NCI-H82 treated with DMSO at 0.1 percent for 48 hours (cell line): ENCODE data around the gene ACTR1A.
A peak's percentile ranks its signal among the peaks of the same experiment; 100 is the strongest.

Experiments used
- DNase-seq: peaks from one replicate; lab custom pipeline; 2025; ENCODE audit not compliant: unreplicated experiment; lab: John Stamatoyannopoulos, UW

Gene ACTR1A

GRCh38 chr10:102431452-102432124, 70.9 kb downstream of the ACTR1A start:
- DNase-seq: peak; percentile 36

GRCh38 chr10:102429468-102429867, 73.0 kb downstream of the ACTR1A start:
- no peak for DNase-seq
